ENCODE measurements around the gene AGFG2. TPM values are rescaled to one million over a fixed set of nuclear protein-coding genes. Genes with fewer than 3 reads are reported as not detected.
"Not testable (repeated sequence)": the region's sequence is repeated elsewhere in the genome, so short reads cannot be mapped to it uniquely, and the experiment has no call there.

The AGFG2 gene
- 10 to 100 TPM; 28.4 to 29.2 TPM for total RNA-seq
- polyA plus RNA-seq: 10 to 100 TPM in 1 of 2 donors, 1 to 10 TPM in 1; 6.4 to 14.6 TPM
- long read RNA-seq, donor 1, full-length matches to known transcripts: 2 of 14 reads
- long read RNA-seq, donor 1, partial matches to known transcripts: 10 of 14 reads
- long read RNA-seq, donor 1, other reads (novel, unspliced or antisense): 2 of 14 reads
- long read RNA-seq, donor 2, full-length matches to known transcripts: 8 of 19 reads
- long read RNA-seq, donor 2, partial matches to known transcripts: 6 of 19 reads
- long read RNA-seq, donor 2, other reads (novel, unspliced or antisense): 5 of 19 reads

- Histone ChIP-seq H3K4me1 (ENCODE audit: control insufficient read depth in 1 of 2, insufficient read depth in 2 of 2, low read length in 2 of 2) (peaks cover 0 to 5% of the 10 kb centered on the region in 2 donors), H3K4me3 (ENCODE audit: low read length in 2 of 2) (peak within 1 kb of the TSS; percentile 41 to 73), H3K27me3 (ENCODE audit: control insufficient read depth in 1 of 2, insufficient read depth in 2 of 2, low read length in 1 of 2) (no peaks in the 10 kb centered on the region), H3K9me3 (ENCODE audit: control insufficient read depth, low read length) (no peaks in the 10 kb centered on the region), H3K27ac (ENCODE audit: low read depth in 1 of 2, low read length in 2 of 2) (peak within 1 kb of the TSS in 1 of 2 donors; percentile 80), H3K36me3 (ENCODE audit: control insufficient read depth in 1 of 2, insufficient read depth in 2 of 2, low read length in 1 of 2) (no peaks in the 10 kb centered on the region)
- ATAC-seq (ENCODE audit: low FRiP score): peak; percentile 100
- DNase-seq: peak; percentile 100
- intact Hi-C loops (cut with DNase I): no loop called here
- WGBS, 2 donors: 0% methylated on average over 56 to 60 of the region's 60 CpGs
These were observed at the start of gene AGFG2 for GRCh38 chr7:100538654-100539435. Gene AGFG2, plus strand, starts transcription at chr7:100539203. Its CDS starts 144 bp downstream, at chr7:100539347.

GRCh38 chr7:100489824-100490223 is 49.2 kb upstream of the AGFG2 start:
- H3K27ac ChIP-seq (ENCODE audit: low read depth in 1 of 2, low read length in 2 of 2): no peak overlapping the region
- 50 to 52% methylated on average over 9 of the region's 9 CpGs for WGBS, 2 donors
- H3K4me1 ChIP-seq (ENCODE audit: control insufficient read depth in 1 of 2, insufficient read depth in 2 of 2, low read length in 2 of 2): no peaks in the 10 kb centered on the region
- no peaks in the 10 kb centered on the region for H3K36me3 ChIP-seq (ENCODE audit: control insufficient read depth in 1 of 2, insufficient read depth in 2 of 2, low read length in 1 of 2)
- intact Hi-C loops (cut with DNase I): no loop called here
- H3K4me3 ChIP-seq (ENCODE audit: low read length in 2 of 2): no peak overlapping the region
- no peaks in the 10 kb centered on the region for H3K9me3 ChIP-seq (ENCODE audit: control insufficient read depth, low read length)
- no peaks in the 10 kb centered on the region for H3K27me3 ChIP-seq (ENCODE audit: control insufficient read depth in 1 of 2, insufficient read depth in 2 of 2, low read length in 1 of 2)
- ATAC-seq (ENCODE audit: low FRiP score) (no peak), DNase-seq (no peak)

GRCh38 chr7:100490483-100491191 is 48.4 kb upstream of the AGFG2 start:
- WGBS, 2 donors: 92 to 93% methylated on average over 25 of the region's 25 CpGs
- Histone ChIP-seq H3K27me3 (ENCODE audit: control insufficient read depth in 1 of 2, insufficient read depth in 2 of 2, low read length in 1 of 2) (no peaks in the 10 kb centered on the region), H3K4me3 (ENCODE audit: low read length in 2 of 2) (no peak overlapping the region), H3K4me1 (ENCODE audit: control insufficient read depth in 1 of 2, insufficient read depth in 2 of 2, low read length in 2 of 2) (no peaks in the 10 kb centered on the region), H3K9me3 (ENCODE audit: control insufficient read depth, low read length) (no peaks in the 10 kb centered on the region), H3K27ac (ENCODE audit: low read depth in 1 of 2, low read length in 2 of 2) (no peak overlapping the region), H3K36me3 (ENCODE audit: control insufficient read depth in 1 of 2, insufficient read depth in 2 of 2, low read length in 1 of 2) (no peaks in the 10 kb centered on the region)
- DNase-seq (peak in 1 of 2 donors; percentile 75), ATAC-seq (ENCODE audit: low FRiP score) (no peak)
- intact Hi-C loops (cut with DNase I): no loop called here

GRCh38 chr7:100491192-100491578 is 47.8 kb upstream of the AGFG2 start:
- no peak for ATAC-seq (ENCODE audit: low FRiP score)
- Histone ChIP-seq H3K27me3 (ENCODE audit: control insufficient read depth in 1 of 2, insufficient read depth in 2 of 2, low read length in 1 of 2) (no peaks in the 10 kb centered on the region), H3K4me1 (ENCODE audit: control insufficient read depth in 1 of 2, insufficient read depth in 2 of 2, low read length in 2 of 2) (no peaks in the 10 kb centered on the region), H3K27ac (ENCODE audit: low read depth in 1 of 2, low read length in 2 of 2) (no peak overlapping the region), H3K36me3 (ENCODE audit: control insufficient read depth in 1 of 2, insufficient read depth in 2 of 2, low read length in 1 of 2) (no peaks in the 10 kb centered on the region), H3K9me3 (ENCODE audit: control insufficient read depth, low read length) (no peaks in the 10 kb centered on the region), H3K4me3 (ENCODE audit: low read length in 2 of 2) (no peak overlapping the region)
- intact Hi-C loops (cut with DNase I): no loop called here
- DNase-seq: no peak
- WGBS, 2 donors: 96 to 97% methylated on average over 5 of the region's 5 CpGs

- no peak for ATAC-seq (ENCODE audit: low FRiP score)
- WGBS, 2 donors: 84 to 89% methylated on average over 5 of the region's 5 CpGs
- no peak overlapping the region for H3K4me3 ChIP-seq (ENCODE audit: low read length in 2 of 2)
- no peaks in the 10 kb centered on the region for H3K27me3 ChIP-seq (ENCODE audit: control insufficient read depth in 1 of 2, insufficient read depth in 2 of 2, low read length in 1 of 2)
- no peaks in the 10 kb centered on the region for H3K4me1 ChIP-seq (ENCODE audit: control insufficient read depth in 1 of 2, insufficient read depth in 2 of 2, low read length in 2 of 2)
- DNase-seq: no peak
- intact Hi-C loops (cut with DNase I): no loop called here
- H3K36me3 ChIP-seq (ENCODE audit: control insufficient read depth in 1 of 2, insufficient read depth in 2 of 2, low read length in 1 of 2): no peaks in the 10 kb centered on the region
- H3K9me3 ChIP-seq (ENCODE audit: control insufficient read depth, low read length): no peaks in the 10 kb centered on the region
- no peak overlapping the region for H3K27ac ChIP-seq (ENCODE audit: low read depth in 1 of 2, low read length in 2 of 2)
These were observed 46.1 kb upstream of the AGFG2 start for GRCh38 chr7:100492738-100493475.

GRCh38 chr7:100493476-100494264 is 45.3 kb upstream of the AGFG2 start:
- H3K4me1 ChIP-seq (ENCODE audit: control insufficient read depth in 1 of 2, insufficient read depth in 2 of 2, low read length in 2 of 2): no peaks in the 10 kb centered on the region
- H3K27me3 ChIP-seq (ENCODE audit: control insufficient read depth in 1 of 2, insufficient read depth in 2 of 2, low read length in 1 of 2): no peaks in the 10 kb centered on the region
- no peak overlapping the region for H3K4me3 ChIP-seq (ENCODE audit: low read length in 2 of 2)
- DNase-seq: no peak
- H3K36me3 ChIP-seq (ENCODE audit: control insufficient read depth in 1 of 2, insufficient read depth in 2 of 2, low read length in 1 of 2): no peaks in the 10 kb centered on the region
- no peak overlapping the region for H3K27ac ChIP-seq (ENCODE audit: low read depth in 1 of 2, low read length in 2 of 2)
- intact Hi-C loops (cut with DNase I): no loop called here
- peak; percentile 42 for ATAC-seq (ENCODE audit: low FRiP score)
- 38 to 45% methylated on average over 48 to 56 of the region's 56 CpGs for WGBS, 2 donors
- no peaks in the 10 kb centered on the region for H3K9me3 ChIP-seq (ENCODE audit: control insufficient read depth, low read length)

GRCh38 chr7:100496509-100496908 is 42.5 kb upstream of the AGFG2 start:
- 86 to 87% methylated on average over 6 of the region's 6 CpGs for WGBS, 2 donors
- Histone ChIP-seq H3K36me3 (ENCODE audit: control insufficient read depth in 1 of 2, insufficient read depth in 2 of 2, low read length in 1 of 2) (no peaks in the 10 kb centered on the region), H3K27me3 (ENCODE audit: control insufficient read depth in 1 of 2, insufficient read depth in 2 of 2, low read length in 1 of 2) (no peaks in the 10 kb centered on the region), H3K27ac (ENCODE audit: low read depth in 1 of 2, low read length in 2 of 2) (no peak overlapping the region), H3K9me3 (ENCODE audit: control insufficient read depth, low read length) (no peaks in the 10 kb centered on the region), H3K4me1 (ENCODE audit: control insufficient read depth in 1 of 2, insufficient read depth in 2 of 2, low read length in 2 of 2) (no peaks in the 10 kb centered on the region), H3K4me3 (ENCODE audit: low read length in 2 of 2) (no peak overlapping the region)
- DNase-seq: no peak
- intact Hi-C loops (cut with DNase I): no loop called here
- no peak for ATAC-seq (ENCODE audit: low FRiP score)

- H3K4me1 ChIP-seq (ENCODE audit: control insufficient read depth in 1 of 2, insufficient read depth in 2 of 2, low read length in 2 of 2); H3K27ac ChIP-seq (ENCODE audit: low read depth in 1 of 2, low read length in 2 of 2); H3K27me3 ChIP-seq (ENCODE audit: control insufficient read depth in 1 of 2, insufficient read depth in 2 of 2, low read length in 1 of 2); H3K36me3 ChIP-seq (ENCODE audit: control insufficient read depth in 1 of 2, insufficient read depth in 2 of 2, low read length in 1 of 2); intact Hi-C loops (cut with DNase I); H3K9me3 ChIP-seq (ENCODE audit: control insufficient read depth, low read length); H3K4me3 ChIP-seq (ENCODE audit: low read length in 2 of 2); DNase-seq; ATAC-seq (ENCODE audit: low FRiP score): not testable (repeated sequence)
- 85 to 88% methylated on average over 2 of the region's 2 CpGs for WGBS, 2 donors
These were observed 38.3 kb upstream of the AGFG2 start for GRCh38 chr7:100500743-100501142.

Data from aorta (tissue), 5 donors.